T-helper 2 cell (primary cell): ENCODE measurements around the gene NIPA2.
"Not testable (repeated sequence)": the region's sequence is repeated elsewhere in the genome, so short reads cannot be mapped to it uniquely, and the experiment has no call there.

ENCODE experiments used
- DNase-seq, 5 experiments: peaks; one replicate each; pipeline versions ENCODE4 v3.0.0 to v3.0.0-alpha.2; 2012 to 2022
- total RNA-seq, 2 donors: gene quantifications; one replicate each; lab custom pipeline; 2026; lab: John Stamatoyannopoulos, UW

The NIPA2 gene
- total RNA-seq: 50.8 to 61.4 reads per million in 2 donors

- peak; percentile 97 to 99 (median 98) for DNase-seq
These were observed at the start of gene NIPA2 for GRCh38 chr15:22838292-22839042. Gene NIPA2 (plus strand): TSS chr15:22838666. CDS start chr15:22851732, 13,066 bp downstream.

DNA sequence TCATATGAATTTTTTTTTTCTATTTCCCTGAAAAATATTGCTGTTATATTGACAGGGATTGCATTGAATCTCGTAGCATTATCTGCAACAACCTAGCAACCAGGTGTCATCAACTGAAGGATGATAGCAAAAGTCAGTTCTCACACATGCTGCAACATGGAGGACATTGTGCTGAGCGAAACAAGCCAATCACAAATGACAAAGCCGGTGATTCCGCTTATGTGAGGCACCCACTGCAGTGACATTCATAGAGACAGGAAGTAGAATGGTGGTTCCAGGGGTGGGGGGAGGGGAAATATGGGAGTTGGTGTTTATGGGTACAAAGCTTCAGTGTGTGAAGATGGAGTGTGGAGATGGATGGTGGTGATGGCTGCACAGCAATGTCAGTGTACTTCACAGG is 44.4 kb upstream of the NIPA2 start:
- no peak for DNase-seq

- DNase-seq: no peak
These were observed 43.8 kb upstream of the NIPA2 start for GRCh38 chr15:22794621-22795167.

GRCh38 chr15:22795206-22796063 is 43.0 kb upstream of the NIPA2 start:
- DNase-seq: no peak

DNA sequence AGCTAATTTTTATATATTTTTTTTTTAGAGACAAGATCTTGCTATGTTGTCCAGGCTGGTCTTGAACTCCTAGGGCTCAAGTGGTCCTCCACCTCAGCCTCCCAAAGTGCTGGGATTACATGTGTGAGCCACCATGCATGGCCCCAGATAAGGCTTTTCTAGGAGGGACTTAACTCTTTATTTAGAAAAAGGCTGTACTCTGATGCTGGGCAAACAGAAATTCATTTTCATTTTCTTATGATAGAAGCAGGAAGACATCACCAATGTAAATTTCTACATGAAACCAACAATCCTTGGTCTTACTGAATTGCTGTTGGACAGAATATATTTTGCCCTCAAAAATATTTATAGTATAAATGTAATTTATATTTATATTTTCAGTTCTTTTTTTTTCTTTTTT is 42.4 kb upstream of the NIPA2 start:
- DNase-seq: no peak

- DNase-seq: no peak
These were observed 38.6 kb upstream of the NIPA2 start for GRCh38 chr15:22799902-22800301.

- DNase-seq: not testable (repeated sequence)
These were observed 35.5 kb upstream of the NIPA2 start for GRCh38 chr15:22803006-22803405.

GRCh38 chr15:22806156-22806555 is 32.3 kb upstream of the NIPA2 start:
- no peak for DNase-seq

DNA sequence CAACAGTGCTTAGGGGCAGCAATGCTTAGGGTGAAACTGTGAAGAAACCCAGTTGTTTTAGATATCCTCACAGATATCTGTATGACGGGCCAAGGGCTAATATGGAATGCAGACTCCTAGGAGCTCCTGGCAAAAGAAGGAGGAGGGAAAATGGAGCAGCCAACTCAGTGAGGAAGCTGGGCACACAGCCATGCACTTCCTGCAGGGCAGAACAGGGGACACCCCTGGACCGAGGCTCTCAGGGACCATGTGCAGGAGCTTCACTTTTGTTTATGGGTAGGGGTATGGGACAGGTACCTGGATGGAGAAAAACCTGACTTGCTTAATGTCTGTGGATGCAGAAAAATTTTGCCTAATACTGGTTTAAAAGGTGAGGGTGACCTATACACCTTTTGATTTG is 31.8 kb upstream of the NIPA2 start:
- no peak for DNase-seq

GRCh38 chr15:22807831-22808230 is 30.6 kb upstream of the NIPA2 start:
- not testable (repeated sequence) for DNase-seq

DNA sequence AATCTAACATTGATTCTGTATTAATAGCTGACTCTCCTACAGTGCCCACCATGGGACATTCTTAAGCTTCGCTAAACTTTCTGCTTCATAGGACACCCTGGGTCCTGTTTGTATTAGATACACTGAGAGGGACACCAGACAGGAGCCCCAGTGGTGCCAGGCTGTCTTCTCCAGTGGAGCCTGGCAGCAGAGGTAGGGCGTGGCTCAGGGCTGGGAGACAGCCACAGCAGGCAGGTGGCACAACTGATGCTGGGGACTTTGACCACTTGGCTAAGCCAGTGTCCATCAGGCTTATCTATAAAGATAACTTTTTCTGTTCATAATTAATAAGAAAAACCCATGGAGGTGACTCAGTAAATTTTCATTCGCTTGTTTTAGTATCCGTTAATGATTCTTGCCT is 30.2 kb upstream of the NIPA2 start:
- DNase-seq: no peak

DNA sequence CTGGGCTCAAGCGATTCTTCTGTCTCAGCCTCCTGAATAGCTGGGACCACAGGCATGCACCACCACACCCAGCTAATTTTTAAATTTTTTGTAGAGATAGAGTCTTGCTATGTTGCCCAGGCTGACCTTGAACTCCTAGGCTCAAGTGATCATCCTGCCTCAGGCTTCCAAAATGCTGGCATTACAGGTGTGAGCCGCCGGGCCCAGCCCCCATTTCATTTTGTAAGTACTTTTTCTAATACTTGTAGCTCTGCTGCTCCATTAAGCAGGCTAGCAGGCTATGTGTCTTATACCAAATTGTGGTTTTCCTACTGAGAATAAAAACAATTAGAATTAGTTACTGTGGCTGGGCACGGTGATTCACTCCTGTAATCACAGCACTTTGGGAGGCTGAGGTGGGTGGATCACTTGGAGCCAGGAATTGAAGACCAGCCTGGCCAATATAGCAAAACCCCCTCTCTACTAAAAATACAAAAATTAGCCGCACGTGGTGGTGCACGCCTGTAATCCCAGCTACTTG is 29.6 kb upstream of the NIPA2 start:
- no peak for DNase-seq

DNA sequence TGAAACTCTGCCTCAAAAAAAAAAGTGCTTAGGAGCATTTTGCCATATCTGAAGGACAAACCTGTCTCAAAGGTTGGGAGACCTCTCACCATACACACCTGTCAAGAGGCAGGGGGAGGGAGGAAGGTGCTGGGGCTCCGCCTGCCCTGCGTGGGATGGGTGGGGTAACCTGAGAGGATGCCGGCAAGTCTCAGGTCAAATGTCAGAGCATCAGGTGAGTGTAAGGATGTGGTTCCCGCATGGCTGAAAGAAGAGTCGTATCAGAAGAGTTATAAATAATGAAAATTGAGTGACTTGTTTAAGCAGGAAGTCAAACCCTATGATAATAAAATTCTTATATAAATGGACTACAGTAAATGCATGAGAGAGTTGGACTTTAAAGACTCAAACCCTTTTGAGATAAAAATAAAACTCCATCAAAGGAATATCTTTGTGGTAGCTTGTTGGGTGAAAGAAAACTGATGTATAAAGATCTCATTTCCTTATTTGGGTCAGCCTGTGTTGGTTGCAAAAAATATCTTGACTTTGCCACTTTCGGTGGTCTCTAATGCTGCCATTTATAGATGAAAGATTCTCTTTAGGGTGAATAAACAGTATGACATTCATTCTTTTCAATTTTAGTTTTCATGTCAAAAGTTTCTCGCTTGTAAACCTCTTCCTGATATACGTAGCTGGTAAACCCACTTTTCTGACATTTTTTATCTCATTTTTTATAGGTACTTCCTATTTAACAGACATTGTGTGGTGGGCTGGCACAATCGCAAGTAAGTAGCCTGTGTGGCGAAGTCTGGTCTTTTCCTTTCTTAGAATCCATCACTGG is 28.2 kb upstream of the NIPA2 start:
- no peak for DNase-seq

- no peak for DNase-seq
These were observed 27.6 kb upstream of the NIPA2 start for GRCh38 chr15:22810853-22811338.

- no peak for DNase-seq
These were observed 26.8 kb upstream of the NIPA2 start for GRCh38 chr15:22811640-22812039.

DNA sequence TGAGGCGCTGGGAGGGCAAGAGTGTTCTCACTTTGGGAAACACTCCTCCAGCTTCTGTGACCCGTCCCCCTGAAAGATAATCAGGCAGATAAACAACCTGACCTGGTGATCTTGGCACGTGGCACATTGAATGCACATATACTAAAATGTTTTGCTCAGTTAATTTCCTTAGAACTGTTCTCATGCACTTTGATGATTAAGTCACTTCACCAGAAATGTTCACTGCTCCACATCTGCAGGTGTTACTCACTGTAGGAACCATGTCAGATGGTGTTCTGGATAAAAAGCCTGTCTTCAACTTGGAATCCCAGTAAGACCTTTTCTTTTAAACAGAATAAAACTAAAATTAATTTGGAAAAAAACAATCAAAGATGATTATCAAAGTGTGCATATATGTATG is 24.6 kb upstream of the NIPA2 start:
- DNase-seq: no peak

- no peak for DNase-seq
These were observed 22.7 kb upstream of the NIPA2 start for GRCh38 chr15:22815766-22816165.

DNA sequence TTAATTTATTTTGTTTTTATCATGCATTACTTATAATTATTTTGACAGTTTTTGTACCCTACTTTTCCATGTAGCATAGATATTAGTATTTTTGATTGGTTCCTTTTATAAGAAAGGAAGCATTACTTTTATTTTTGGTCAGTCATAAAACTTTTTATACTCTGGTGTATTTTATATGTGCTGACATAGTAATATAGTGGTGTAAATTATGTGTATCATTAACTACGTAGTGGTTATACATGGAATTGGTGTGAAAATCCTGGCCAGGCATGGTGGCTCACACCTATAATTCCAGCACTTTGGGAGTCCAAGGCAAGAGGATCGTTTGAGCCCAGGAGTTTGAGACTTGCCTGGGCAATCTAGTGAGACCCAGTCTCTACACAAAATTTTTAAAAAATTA is 18.8 kb upstream of the NIPA2 start:
- no peak for DNase-seq

DNA sequence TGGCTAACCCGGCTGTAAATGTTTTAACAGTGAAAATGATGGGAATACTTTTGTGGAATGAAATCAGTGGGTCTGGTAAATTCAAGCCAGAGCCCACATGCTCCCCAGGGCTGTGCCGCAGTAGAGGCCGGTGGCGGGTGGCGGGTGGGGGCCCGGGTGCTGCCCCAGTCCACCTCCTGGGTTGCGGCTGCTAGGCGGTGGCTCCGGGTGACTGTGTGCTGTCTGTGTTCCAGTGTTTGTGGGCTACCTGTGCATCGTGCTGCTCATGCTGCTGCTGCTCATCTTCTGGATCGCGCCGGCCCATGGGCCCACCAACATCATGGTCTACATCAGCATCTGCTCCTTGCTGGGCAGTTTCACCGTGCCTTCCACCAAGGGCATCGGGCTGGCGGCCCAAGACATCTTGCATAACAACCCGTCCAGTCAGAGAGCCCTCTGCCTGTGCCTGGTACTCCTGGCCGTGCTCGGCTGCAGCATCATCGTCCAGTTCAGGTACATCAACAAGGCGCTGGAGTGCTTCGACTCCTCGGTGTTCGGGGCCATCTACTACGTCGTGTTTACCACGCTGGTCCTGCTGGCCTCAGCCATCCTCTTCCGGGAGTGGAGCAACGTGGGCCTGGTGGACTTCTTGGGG is 14.9 kb upstream of the NIPA2 start:
- DNase-seq: no peak

GRCh38 chr15:22827125-22827524 is 11.3 kb upstream of the NIPA2 start:
- DNase-seq: no peak

DNA sequence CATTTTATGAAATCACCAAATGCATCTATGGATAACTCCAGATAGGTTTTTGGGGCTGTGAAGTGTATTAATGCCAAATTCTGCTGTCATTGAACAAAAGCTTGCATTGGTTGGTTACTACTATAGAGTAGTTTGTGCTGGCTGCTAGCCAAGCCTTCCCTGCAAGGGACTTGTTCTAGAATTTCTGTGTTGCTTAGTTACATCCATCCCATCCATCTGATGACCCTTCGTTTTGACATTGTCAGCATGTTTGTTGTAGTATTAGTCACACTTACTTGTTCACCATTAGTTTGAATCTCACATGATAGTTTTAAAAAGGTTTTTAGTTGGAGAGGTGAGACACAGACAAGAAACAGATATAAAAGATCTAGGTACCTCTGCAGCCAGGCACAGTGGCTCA is 7.0 kb upstream of the NIPA2 start:
- no peak for DNase-seq
